ENCODE results near the gene OXCT2. TPM values are rescaled to one million over a fixed set of nuclear protein-coding genes. Genes with fewer than 3 reads are reported as not detected.
A peak's percentile ranks its signal among the peaks of the same experiment; 100 is the strongest.

Gene OXCT2
- total RNA-seq, 4 donors from 2014 or later = 5.0 to 12.2 (median 6.8) TPM

DNA sequence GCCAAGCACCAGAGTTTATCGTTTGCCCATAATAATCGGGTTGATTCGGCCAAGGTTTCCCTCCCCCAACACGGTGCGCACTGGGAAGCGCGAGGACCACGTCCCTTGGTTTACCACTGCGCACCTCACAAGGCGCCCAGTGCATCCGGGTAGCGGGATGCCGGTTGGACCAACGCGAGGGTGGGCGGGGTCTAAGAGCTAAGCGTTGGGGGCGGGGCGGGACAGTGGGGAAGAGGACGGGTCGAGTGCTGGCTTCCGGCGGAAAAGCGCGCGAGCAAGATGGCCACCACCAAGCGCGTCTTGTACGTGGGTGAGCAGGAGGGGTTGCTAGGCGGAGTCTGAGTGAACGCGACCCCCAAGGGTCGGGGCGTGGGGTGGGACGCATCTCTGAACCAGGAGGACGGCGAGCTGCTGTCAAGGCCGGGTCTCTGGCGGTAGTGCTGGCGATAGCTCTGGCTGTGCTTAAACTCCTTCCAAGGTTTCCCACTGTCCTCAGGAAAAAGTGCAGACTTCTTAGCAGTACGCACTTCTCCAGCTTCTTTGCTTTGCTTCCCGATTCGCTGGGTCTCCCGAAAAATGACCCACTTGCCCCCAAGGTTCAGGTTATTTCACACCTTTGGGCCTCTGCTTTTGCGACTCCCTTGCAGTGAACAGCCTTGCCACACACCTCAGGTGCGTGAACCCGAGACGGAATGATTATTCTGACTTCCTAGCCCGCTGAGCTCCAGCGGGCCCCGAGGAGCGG lies 32.4 kb downstream of the OXCT2 start, which contains the start of gene PPIE:
Gene PPIE, plus strand, starts transcription at position 261 of the 745 bp plus-strand sequence. Its CDS starts 19 bp downstream, at position 280.
- Histone ChIP-seq H3K4me3 (peak within 1 kb of the TSS; percentile 72 to 76 (median 74)), H3K9me3 (no peaks in the 10 kb centered on the region), H3K4me1 (peaks cover 0 to 12% (median 9%) of the 10 kb centered on the region in 4 donors), H3K27me3 (no peaks in the 10 kb centered on the region), H3K27ac (peak within 1 kb of the TSS; percentile 66 to 78 (median 72)), H3K36me3 (peaks cover 0 to 32% (median 0%) of the 10 kb centered on the region in 3 donors)
- TF ChIP-seq, protein P1, sequence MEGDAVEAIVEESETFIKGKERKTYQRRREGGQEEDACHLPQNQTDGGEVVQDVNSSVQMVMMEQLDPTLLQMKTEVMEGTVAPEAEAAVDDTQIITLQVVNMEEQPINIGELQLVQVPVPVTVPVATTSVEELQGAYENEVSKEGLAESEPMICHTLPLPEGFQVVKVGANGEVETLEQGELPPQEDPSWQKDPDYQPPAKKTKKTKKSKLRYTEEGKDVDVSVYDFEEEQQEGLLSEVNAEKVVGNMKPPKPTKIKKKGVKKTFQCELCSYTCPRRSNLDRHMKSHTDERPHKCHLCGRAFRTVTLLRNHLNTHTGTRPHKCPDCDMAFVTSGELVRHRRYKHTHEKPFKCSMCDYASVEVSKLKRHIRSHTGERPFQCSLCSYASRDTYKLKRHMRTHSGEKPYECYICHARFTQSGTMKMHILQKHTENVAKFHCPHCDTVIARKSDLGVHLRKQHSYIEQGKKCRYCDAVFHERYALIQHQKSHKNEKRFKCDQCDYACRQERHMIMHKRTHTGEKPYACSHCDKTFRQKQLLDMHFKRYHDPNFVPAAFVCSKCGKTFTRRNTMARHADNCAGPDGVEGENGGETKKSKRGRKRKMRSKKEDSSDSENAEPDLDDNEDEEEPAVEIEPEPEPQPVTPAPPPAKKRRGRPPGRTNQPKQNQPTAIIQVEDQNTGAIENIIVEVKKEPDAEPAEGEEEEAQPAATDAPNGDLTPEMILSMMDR (IDR thresholded peaks at IDR 0.05) = no peak
- peak in 1 of 2 donors; percentile 10 for TF ChIP-seq POLR2A (IDR thresholded peaks at IDR 0.05)
- DNase-seq = peak; percentile 95 to 99 (median 98)

DNA sequence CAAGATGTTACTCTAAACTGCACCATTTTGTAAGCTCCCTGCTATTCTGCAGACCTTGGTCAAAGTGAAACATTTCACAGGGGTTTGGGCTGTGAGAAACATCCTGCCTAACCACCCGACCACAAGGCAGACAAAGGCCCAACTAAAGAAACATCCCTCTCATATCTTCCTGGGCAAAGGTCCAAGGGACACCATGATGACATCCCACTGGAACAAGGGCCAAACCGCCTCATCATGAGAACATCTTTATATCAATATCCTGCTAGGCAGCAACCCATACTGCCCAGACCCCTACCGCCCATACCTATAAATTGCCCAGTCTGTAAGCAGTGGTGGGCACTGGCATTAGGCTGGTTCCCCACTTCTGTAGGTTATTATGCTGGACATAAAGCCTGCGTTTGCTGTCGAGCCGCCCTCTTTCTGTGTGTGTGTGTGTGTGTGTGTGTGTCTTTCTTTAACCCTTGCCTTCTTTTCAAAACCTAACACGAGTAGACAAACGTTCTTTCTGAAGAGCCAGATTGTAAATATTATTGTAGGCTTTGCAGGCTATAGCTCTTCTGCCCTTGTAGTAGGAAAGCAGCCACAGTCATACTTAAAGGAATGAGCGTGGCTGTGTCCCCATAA lies 33.5 kb downstream of the OXCT2 start:
- TF ChIP-seq, protein P1 (IDR thresholded peaks at IDR 0.05) = no peak
- TF ChIP-seq POLR2A (IDR thresholded peaks at IDR 0.05) = no peak
- H3K4me1 ChIP-seq = peaks cover 0 to 12% (median 9%) of the 10 kb centered on the region in 4 donors
- no peak overlapping the region for H3K27ac ChIP-seq
- H3K27me3 ChIP-seq = no peaks in the 10 kb centered on the region
- no peak overlapping the region for H3K4me3 ChIP-seq
- peaks cover 0 to 20% (median 0%) of the 10 kb centered on the region in 3 donors for H3K36me3 ChIP-seq
- no peaks in the 10 kb centered on the region for H3K9me3 ChIP-seq
- DNase-seq = no peak

DNA sequence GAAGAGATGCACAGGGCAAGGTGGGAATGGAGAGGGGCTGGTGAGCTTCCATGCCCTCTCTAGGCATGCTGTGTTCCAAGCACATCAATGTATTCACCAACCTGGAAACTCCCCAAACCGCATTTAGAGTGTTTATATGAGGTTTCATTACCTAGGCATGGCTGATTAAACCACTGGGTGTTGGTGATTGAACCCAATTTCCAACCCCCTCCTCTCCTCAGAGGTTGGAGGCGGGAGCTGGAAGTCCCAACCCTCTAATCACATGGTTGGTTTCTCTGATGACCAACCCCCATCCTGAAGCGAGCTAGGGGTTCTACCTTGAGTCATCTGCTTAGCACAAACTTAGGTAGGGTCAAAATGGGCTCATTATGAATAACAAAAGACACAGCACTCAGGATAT lies 35.4 kb downstream of the OXCT2 start:
- peaks cover 0 to 4% (median 0%) of the 10 kb centered on the region in 3 donors for H3K36me3 ChIP-seq
- TF ChIP-seq, protein P1 (IDR thresholded peaks at IDR 0.05) = no peak
- TF ChIP-seq POLR2A (IDR thresholded peaks at IDR 0.05) = no peak
- no peaks in the 10 kb centered on the region for H3K9me3 ChIP-seq
- H3K4me1 ChIP-seq = peaks cover 0 to 12% (median 9%) of the 10 kb centered on the region in 4 donors
- no peak overlapping the region for H3K4me3 ChIP-seq
- H3K27me3 ChIP-seq = no peaks in the 10 kb centered on the region
- DNase-seq = no peak
- H3K27ac ChIP-seq = no peak overlapping the region

DNA sequence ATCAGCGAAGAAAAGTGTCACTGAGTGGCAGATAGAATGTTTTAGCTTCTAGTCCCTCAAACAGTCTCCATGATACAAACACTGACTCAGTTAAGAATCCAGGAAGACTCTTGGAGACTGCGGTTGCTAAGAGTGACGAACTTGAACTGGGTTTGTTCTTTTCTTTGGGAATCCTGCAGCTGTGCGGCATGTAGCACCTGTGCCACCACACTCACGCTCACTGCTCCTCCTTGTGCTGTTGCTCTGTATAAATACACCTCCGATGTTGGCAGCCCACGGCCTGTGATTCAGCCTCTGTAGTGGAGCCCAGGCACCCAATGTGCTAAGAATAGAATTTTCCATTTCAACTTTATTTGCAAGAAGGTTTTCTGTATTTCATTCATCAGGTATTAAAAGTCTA lies 38.0 kb downstream of the OXCT2 start:
- no peaks in the 10 kb centered on the region for H3K9me3 ChIP-seq
- H3K4me3 ChIP-seq = no peak overlapping the region
- H3K27ac ChIP-seq = no peak overlapping the region
- H3K36me3 ChIP-seq = no peaks in the 10 kb centered on the region
- DNase-seq = no peak
- TF ChIP-seq POLR2A (IDR thresholded peaks at IDR 0.05) = no peak
- TF ChIP-seq, protein P1 (IDR thresholded peaks at IDR 0.05) = no peak
- H3K4me1 ChIP-seq = no peaks in the 10 kb centered on the region
- peaks cover 0 to 2% of the 10 kb centered on the region in 2 donors for H3K27me3 ChIP-seq

DNA sequence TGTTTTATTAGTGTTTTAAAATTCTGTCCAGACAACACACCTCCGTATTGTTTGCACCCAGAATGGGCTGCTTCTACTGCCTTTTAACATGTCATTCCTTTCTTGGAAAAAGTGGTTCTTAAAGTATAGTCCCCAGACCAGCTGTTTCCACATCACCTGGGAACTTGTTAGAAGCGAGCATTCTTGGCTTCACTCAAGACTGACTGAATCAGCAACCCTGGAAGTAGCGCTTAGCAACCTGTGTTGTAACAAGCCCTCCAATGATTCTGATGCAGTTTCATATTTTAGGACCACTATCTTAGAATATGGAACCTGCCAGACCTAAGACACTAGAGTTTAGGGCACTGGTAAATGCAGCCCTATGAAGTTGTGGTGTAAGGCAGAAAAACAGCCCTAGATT lies 38.4 kb downstream of the OXCT2 start:
- no peak overlapping the region for H3K27ac ChIP-seq
- no peak for DNase-seq
- TF ChIP-seq, protein P1 (IDR thresholded peaks at IDR 0.05) = no peak
- no peak overlapping the region for H3K4me3 ChIP-seq
- H3K9me3 ChIP-seq = no peaks in the 10 kb centered on the region
- H3K36me3 ChIP-seq = no peaks in the 10 kb centered on the region
- peaks cover 0 to 4% of the 10 kb centered on the region in 2 donors for H3K27me3 ChIP-seq
- H3K4me1 ChIP-seq = no peaks in the 10 kb centered on the region
